ENCODE results near the gene GATAD2B. TPM values are rescaled to one million over a fixed set of nuclear protein-coding genes. Genes with fewer than 3 reads are reported as not detected.
A peak's percentile ranks its signal among the peaks of the same experiment; 100 is the strongest.
"Not testable (repeated sequence)": the region's sequence is repeated elsewhere in the genome, so short reads cannot be mapped to it uniquely, and the experiment has no call there.

The GATAD2B gene
- total and polyA plus RNA-seq, 4 donors, result 6.4 to 67.8 (median 30.0) TPM

DNA sequence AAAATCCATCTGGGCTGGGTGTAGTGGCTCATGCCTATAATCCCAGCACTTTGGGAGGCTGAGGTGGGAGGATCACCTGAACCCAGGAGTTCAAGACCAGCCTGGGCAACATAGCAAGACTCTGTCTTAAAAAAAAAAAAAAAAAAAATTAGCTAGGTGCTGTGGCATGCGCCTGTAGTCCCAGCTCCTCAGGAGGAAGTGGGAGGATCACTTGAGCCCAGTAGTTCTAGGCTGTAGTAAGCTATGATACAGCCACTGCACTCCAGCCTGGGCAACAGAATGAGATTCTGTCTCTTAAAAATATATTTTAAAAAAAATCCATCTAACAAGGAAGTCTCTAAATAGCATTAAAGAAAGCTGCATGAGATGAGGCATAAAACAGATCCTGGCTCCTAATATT, 26.9 kb downstream of the GATAD2B start:
- ATAC-seq (ENCODE audit: low FRiP score), result not testable (repeated sequence)

DNA sequence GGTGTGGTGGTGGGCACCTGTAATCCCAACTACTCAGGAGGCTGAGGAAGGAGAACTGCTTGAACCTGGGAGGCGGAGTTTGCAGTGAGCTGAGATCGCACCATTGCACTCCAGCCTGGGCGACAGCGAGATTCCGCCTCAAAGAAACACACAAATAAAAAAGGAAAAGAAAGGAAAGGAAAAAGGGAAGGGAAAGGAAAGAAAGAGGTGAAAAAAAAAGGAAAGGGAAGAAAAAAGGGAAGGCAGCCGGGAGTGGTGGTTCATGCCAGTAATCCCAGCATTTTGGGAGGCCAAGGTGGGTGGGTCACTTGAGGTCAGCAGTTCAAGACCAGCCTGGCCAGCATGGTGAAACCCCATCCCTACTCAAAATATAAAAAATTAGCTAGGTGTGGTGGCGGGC, 31.7 kb downstream of the GATAD2B start:
- H3K36me3 ChIP-seq (ENCODE audit: control insufficient read depth in 1 of 2, insufficient read depth in 2 of 2, low read length in 1 of 2); H3K4me3 ChIP-seq (ENCODE audit: low read length in 2 of 2); H3K27ac ChIP-seq (ENCODE audit: low read depth in 1 of 2, low read length in 2 of 2); H3K9me3 ChIP-seq (ENCODE audit: control insufficient read depth, low read length); H3K27me3 ChIP-seq (ENCODE audit: control insufficient read depth in 1 of 2, insufficient read depth in 2 of 2, low read length in 1 of 2); intact Hi-C loops (cut with DNase I); ATAC-seq (ENCODE audit: low FRiP score); DNase-seq; H3K4me1 ChIP-seq (ENCODE audit: control insufficient read depth in 1 of 2, insufficient read depth in 2 of 2, low read length in 2 of 2): not testable (repeated sequence)
- WGBS, 2 donors, result 96 to 98% methylated on average over 7 of the region's 7 CpGs

More for the DNA sequence above, 26.9 kb downstream of the GATAD2B start:
- DNase-seq; H3K4me1 ChIP-seq (ENCODE audit: control insufficient read depth in 1 of 2, insufficient read depth in 2 of 2, low read length in 2 of 2); H3K27me3 ChIP-seq (ENCODE audit: control insufficient read depth in 1 of 2, insufficient read depth in 2 of 2, low read length in 1 of 2); H3K9me3 ChIP-seq (ENCODE audit: control insufficient read depth, low read length); H3K36me3 ChIP-seq (ENCODE audit: control insufficient read depth in 1 of 2, insufficient read depth in 2 of 2, low read length in 1 of 2); H3K4me3 ChIP-seq (ENCODE audit: low read length in 2 of 2); H3K27ac ChIP-seq (ENCODE audit: low read depth in 1 of 2, low read length in 2 of 2); intact Hi-C loops (cut with DNase I): not testable (repeated sequence)
- 38 to 71% methylated on average over 1 of the region's 1 CpG for WGBS, 2 donors

DNA sequence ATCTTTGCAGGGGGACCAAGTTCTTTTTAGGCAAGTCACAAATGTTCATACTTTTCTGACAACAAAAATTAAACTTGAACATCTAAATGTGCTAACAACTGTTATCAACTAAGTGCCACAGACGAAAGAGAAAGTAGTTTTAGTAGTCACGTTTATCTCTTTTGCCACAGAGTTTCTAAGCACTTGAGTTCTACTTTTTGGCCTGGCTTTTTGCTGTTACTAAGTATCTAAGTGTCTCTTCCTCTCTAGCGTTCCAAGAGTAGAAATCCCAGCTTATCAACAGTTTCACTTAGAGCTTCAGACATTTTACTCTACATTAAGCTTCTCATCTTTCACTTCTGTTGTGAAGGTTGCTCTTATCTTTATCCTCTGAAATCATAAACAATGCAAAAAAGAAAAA, 34.2 kb downstream of the GATAD2B start:
- DNase-seq (no peak), ATAC-seq (ENCODE audit: low FRiP score) (no peak)
- no peak overlapping the region for H3K27ac ChIP-seq (ENCODE audit: low read depth in 1 of 2, low read length in 2 of 2)
- H3K4me1 ChIP-seq (ENCODE audit: control insufficient read depth in 1 of 2, insufficient read depth in 2 of 2, low read length in 2 of 2), result no peaks in the 10 kb centered on the region
- intact Hi-C loops (cut with DNase I), result no loop called here
- no peaks in the 10 kb centered on the region for H3K36me3 ChIP-seq (ENCODE audit: control insufficient read depth in 1 of 2, insufficient read depth in 2 of 2, low read length in 1 of 2)
- WGBS, 2 donors, result 15 to 16% methylated on average over 3 of the region's 3 CpGs
- H3K9me3 ChIP-seq (ENCODE audit: control insufficient read depth, low read length), result no peaks in the 10 kb centered on the region
- H3K27me3 ChIP-seq (ENCODE audit: control insufficient read depth in 1 of 2, insufficient read depth in 2 of 2, low read length in 1 of 2), result no peaks in the 10 kb centered on the region
- no peak overlapping the region for H3K4me3 ChIP-seq (ENCODE audit: low read length in 2 of 2)

DNA sequence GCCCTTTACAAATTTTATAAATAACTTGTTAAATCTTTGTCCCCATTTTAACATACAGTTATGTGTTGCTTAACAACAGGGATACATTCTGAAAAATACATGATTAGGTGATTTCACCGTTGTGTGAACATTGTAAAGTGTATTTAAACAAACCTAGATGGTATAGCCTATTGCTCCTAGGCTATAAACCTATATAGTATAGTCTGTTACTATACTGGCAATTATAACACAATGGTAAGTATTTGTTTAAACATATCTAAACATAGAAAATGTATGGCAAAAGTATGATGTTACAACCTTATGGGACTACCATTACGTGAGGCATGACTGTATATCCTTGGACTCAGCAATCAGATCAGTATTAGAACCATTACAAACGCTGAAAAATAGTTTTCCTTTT, 36.6 kb downstream of the GATAD2B start:
- Histone ChIP-seq H3K9me3 (ENCODE audit: control insufficient read depth, low read length) (no peaks in the 10 kb centered on the region), H3K27me3 (ENCODE audit: control insufficient read depth in 1 of 2, insufficient read depth in 2 of 2, low read length in 1 of 2) (no peaks in the 10 kb centered on the region), H3K27ac (ENCODE audit: low read depth in 1 of 2, low read length in 2 of 2) (no peak overlapping the region), H3K4me3 (ENCODE audit: low read length in 2 of 2) (no peak overlapping the region), H3K4me1 (ENCODE audit: control insufficient read depth in 1 of 2, insufficient read depth in 2 of 2, low read length in 2 of 2) (no peaks in the 10 kb centered on the region), H3K36me3 (ENCODE audit: control insufficient read depth in 1 of 2, insufficient read depth in 2 of 2, low read length in 1 of 2) (no peaks in the 10 kb centered on the region)
- intact Hi-C loops (cut with DNase I), result no loop called here
- DNase-seq, result no peak
- ATAC-seq (ENCODE audit: low FRiP score), result no peak
- 71 to 76% methylated on average over 3 of the region's 3 CpGs for WGBS, 2 donors

DNA sequence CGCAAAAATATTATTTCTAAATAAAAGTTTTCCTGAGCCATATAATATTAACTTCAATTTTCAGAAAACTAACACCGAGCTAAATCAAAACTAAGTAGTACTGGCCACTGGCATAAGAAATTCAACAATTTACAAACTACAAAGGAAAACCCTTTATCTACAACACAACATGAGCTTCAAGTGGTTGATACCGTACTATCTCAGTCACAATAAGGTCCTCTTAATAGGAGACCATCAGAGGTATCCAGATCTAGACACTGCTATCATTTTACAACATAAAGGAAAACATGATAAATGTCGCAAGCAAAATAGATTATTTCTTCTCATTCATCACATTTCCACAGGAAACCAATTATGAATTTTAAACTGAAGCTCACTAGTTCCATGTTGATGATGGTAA, 39.5 kb downstream of the GATAD2B start:
- H3K4me1 ChIP-seq (ENCODE audit: control insufficient read depth in 1 of 2, insufficient read depth in 2 of 2, low read length in 2 of 2), result no peaks in the 10 kb centered on the region
- H3K4me3 ChIP-seq (ENCODE audit: low read length in 2 of 2), result no peak overlapping the region
- no peaks in the 10 kb centered on the region for H3K36me3 ChIP-seq (ENCODE audit: control insufficient read depth in 1 of 2, insufficient read depth in 2 of 2, low read length in 1 of 2)
- no peaks in the 10 kb centered on the region for H3K27me3 ChIP-seq (ENCODE audit: control insufficient read depth in 1 of 2, insufficient read depth in 2 of 2, low read length in 1 of 2)
- DNase-seq (no peak), ATAC-seq (ENCODE audit: low FRiP score) (no peak)
- H3K27ac ChIP-seq (ENCODE audit: low read depth in 1 of 2, low read length in 2 of 2), result no peak overlapping the region
- intact Hi-C loops (cut with DNase I), result no loop called here
- no peaks in the 10 kb centered on the region for H3K9me3 ChIP-seq (ENCODE audit: control insufficient read depth, low read length)
- WGBS, 2 donors, result 90 to 91% methylated on average over 4 of the region's 4 CpGs

GRCh38 chr1:153882296-153882912, 40.4 kb downstream of the GATAD2B start:
- H3K4me1 ChIP-seq (ENCODE audit: control insufficient read depth in 1 of 2, insufficient read depth in 2 of 2, low read length in 2 of 2), result no peaks in the 10 kb centered on the region
- H3K9me3 ChIP-seq (ENCODE audit: control insufficient read depth, low read length), result no peaks in the 10 kb centered on the region
- 56 to 60% methylated on average over 3 of the region's 3 CpGs for WGBS, 2 donors
- no peaks in the 10 kb centered on the region for H3K27me3 ChIP-seq (ENCODE audit: control insufficient read depth in 1 of 2, insufficient read depth in 2 of 2, low read length in 1 of 2)
- ATAC-seq (ENCODE audit: low FRiP score) (no peak), DNase-seq (no peak)
- intact Hi-C loops (cut with DNase I), result no loop called here
- H3K27ac ChIP-seq (ENCODE audit: low read depth in 1 of 2, low read length in 2 of 2), result no peak overlapping the region
- no peaks in the 10 kb centered on the region for H3K36me3 ChIP-seq (ENCODE audit: control insufficient read depth in 1 of 2, insufficient read depth in 2 of 2, low read length in 1 of 2)
- H3K4me3 ChIP-seq (ENCODE audit: low read length in 2 of 2), result no peak overlapping the region

- WGBS, 2 donors, result 1 to 7% methylated on average over 9 of the region's 9 CpGs
- Histone ChIP-seq H3K27me3 (ENCODE audit: control insufficient read depth in 1 of 2, insufficient read depth in 2 of 2, low read length in 1 of 2) (no peaks in the 10 kb centered on the region), H3K27ac (ENCODE audit: low read depth in 1 of 2, low read length in 2 of 2) (no peak overlapping the region), H3K4me3 (ENCODE audit: low read length in 2 of 2) (no peak overlapping the region), H3K9me3 (ENCODE audit: control insufficient read depth, low read length) (no peaks in the 10 kb centered on the region), H3K36me3 (ENCODE audit: control insufficient read depth in 1 of 2, insufficient read depth in 2 of 2, low read length in 1 of 2) (no peaks in the 10 kb centered on the region), H3K4me1 (ENCODE audit: control insufficient read depth in 1 of 2, insufficient read depth in 2 of 2, low read length in 2 of 2) (no peaks in the 10 kb centered on the region)
- intact Hi-C loops (cut with DNase I), result no loop called here
- peak in 1 of 2 donors; percentile 27 for DNase-seq
- peak; percentile 51 for ATAC-seq (ENCODE audit: low FRiP score)
These were observed 41.0 kb downstream of the GATAD2B start for GRCh38 chr1:153881751-153882150.

DNA sequence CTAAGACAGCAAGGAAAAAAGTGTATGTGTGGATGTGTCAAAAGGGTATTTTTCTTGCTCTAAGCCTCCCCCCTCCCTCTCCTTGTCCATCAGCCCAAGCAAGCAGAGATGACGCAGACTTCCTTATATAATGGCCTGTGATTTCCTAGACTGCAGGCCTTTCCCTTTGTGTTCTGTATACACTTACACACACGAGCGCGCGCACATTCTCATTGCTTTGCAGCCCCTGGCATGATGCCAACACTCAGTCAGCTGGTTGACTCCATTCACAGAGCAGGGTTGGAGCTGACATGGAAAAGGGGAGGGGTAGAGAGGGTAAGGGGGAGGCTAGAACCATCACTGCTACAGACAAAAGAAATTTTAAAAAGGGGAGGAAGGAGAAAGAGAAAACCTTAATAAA, 41.8 kb downstream of the GATAD2B start:
- no peak overlapping the region for H3K4me3 ChIP-seq (ENCODE audit: low read length in 2 of 2)

GRCh38 chr1:153880024-153880423, 42.7 kb downstream of the GATAD2B start:
- Histone ChIP-seq H3K9me3 (ENCODE audit: control insufficient read depth, low read length) (no peaks in the 10 kb centered on the region), H3K36me3 (ENCODE audit: control insufficient read depth in 1 of 2, insufficient read depth in 2 of 2, low read length in 1 of 2) (no peaks in the 10 kb centered on the region), H3K27ac (ENCODE audit: low read depth in 1 of 2, low read length in 2 of 2) (no peak overlapping the region), H3K4me1 (ENCODE audit: control insufficient read depth in 1 of 2, insufficient read depth in 2 of 2, low read length in 2 of 2) (no peaks in the 10 kb centered on the region), H3K4me3 (ENCODE audit: low read length in 2 of 2) (no peak overlapping the region), H3K27me3 (ENCODE audit: control insufficient read depth in 1 of 2, insufficient read depth in 2 of 2, low read length in 1 of 2) (no peaks in the 10 kb centered on the region)
- ATAC-seq (ENCODE audit: low FRiP score) (no peak), DNase-seq (peak in 1 of 2 donors; percentile 55)
- intact Hi-C loops (cut with DNase I), result no loop called here
- WGBS, 2 donors, result 91 to 93% methylated on average over 9 of the region's 9 CpGs

More for the DNA sequence above, 41.8 kb downstream of the GATAD2B start:
- Histone ChIP-seq H3K36me3 (ENCODE audit: control insufficient read depth in 1 of 2, insufficient read depth in 2 of 2, low read length in 1 of 2) (no peaks in the 10 kb centered on the region), H3K27me3 (ENCODE audit: control insufficient read depth in 1 of 2, insufficient read depth in 2 of 2, low read length in 1 of 2) (no peaks in the 10 kb centered on the region), H3K4me1 (ENCODE audit: control insufficient read depth in 1 of 2, insufficient read depth in 2 of 2, low read length in 2 of 2) (no peaks in the 10 kb centered on the region), H3K27ac (ENCODE audit: low read depth in 1 of 2, low read length in 2 of 2) (no peak overlapping the region), H3K9me3 (ENCODE audit: control insufficient read depth, low read length) (no peaks in the 10 kb centered on the region)
- intact Hi-C loops (cut with DNase I), result no loop called here
- ATAC-seq (ENCODE audit: low FRiP score) (peak; percentile 93), DNase-seq (peak; percentile 89 to 92)
- WGBS, 2 donors, result 0 to 3% methylated on average over 5 of the region's 5 CpGs

Measured in aorta (tissue), 5 donors.